GM19455 (cell line): ENCODE data around the gene ZBBX.
"Not testable (repeated sequence)": the region's sequence is repeated elsewhere in the genome, so short reads cannot be mapped to it uniquely, and the experiment has no call there.

ENCODE experiments used
- ATAC-seq: cut with Tn5 transposase; IDR thresholded peaks from one replicate; pipeline ENCODE4 v1.9.1; 2021; ENCODE audit not compliant: unreplicated experiment

Gene ZBBX, protein sequence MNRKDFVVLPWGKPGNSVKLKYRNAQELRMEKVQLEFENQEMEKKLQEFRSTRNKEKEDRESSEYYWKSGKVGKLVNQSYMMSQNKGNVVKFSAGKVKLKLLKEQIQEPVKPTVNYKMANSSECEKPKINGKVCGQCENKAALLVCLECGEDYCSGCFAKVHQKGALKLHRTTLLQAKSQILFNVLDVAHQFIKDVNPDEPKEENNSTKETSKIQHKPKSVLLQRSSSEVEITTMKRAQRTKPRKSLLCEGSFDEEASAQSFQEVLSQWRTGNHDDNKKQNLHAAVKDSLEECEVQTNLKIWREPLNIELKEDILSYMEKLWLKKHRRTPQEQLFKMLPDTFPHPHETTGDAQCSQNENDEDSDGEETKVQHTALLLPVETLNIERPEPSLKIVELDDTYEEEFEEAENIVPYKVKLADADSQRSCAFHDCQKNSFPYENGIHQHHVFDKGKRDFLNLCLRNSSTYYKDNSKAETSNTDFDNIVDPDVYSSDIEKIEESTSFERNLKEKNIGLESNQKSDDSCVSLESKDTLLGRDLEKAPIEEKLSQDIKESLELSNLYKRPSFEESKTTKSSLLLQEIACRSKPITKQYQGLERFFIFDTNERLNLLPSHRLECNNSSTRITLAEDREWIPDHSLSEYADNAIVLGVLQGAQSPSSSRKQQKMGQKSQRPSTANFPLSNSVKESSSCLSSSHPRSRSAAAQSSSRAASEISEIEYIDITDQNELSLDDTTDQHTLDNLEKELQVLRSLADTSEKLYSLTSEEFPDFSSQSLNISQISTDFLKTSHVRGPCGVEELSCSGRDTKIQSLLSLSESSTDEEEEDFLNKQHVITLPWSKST

DNA sequence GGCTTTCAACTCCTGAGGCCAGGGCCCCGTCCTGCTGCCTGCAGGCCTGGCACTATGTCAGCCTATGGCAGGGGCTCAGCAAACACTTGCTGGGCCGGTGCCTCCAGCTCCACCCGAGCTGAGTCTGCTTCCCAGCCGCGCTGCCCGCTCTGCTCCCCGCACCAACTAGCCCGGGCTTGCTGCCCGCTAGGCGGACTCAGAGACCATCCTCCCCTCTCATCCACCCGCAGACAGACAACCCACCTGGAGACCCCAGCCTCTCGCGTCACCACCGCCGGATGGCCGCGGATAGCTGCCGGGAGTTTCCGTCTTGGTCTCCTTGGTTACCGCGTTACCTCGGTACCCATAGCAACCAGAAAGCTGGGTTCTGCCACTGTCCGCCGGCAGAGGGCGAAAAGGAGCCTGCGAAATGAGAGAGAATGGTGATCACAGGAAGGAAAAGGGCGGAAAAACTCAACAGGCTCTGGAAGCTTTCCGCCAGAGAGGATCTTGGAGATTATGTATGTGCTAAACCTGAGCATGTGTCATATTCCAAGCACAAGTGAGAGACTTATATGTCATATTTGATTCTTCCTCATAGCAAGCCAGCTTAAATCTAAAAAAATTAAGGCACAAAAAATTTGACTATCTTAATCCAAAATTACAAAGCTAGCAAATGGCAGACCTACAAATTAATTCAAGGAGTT, at the start of gene ZBBX:
Gene ZBBX, minus strand, starts transcription at position 294 of the 686 bp plus-strand sequence. CDS start 7,396 bp downstream, outside the sequence.
- ATAC-seq = peak; percentile 100

DNA sequence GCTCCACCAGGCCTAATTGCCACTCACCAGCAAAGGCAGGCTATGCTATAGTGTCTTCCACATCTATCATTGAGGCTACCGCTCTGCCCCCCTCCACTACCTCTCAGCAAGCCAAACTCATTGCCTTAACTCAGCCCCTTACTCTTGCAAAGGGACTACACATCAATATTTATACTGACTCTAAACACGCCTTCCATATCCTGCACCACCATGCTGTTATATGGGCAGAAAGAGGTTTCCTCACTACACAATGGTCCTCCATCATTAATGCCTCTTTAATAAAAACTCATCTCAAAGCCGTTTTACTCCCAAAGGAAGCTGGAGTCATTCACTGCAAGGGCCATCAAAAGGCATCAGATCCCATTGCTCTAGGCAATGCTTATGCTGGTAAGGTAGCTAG, 46.9 kb upstream of the ZBBX start:
- ATAC-seq = not testable (repeated sequence)

- ATAC-seq = not testable (repeated sequence)
These were observed 42.3 kb upstream of the ZBBX start for GRCh38 chr3:167422396-167422795.

DNA sequence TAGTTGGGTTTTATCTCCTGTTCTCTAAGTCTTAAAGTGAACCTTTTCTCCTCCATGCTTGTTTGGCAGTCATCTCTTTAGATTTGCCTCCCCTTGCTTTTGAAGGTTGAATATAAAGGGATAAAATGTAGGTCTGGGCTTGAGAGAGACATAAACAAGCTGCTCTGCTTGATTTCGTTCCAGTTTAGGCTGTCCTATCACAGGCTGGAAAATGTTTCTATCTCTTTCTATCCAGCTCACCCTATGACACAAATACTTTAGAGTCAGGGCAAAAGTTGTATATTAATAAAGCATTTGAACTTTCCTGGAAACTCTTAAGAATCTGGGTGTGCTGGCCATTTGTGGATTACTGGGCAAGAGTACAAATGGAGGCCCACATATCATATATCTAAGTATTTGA, 29.5 kb upstream of the ZBBX start:
- ATAC-seq = no peak

- no peak for ATAC-seq
These were observed 26.9 kb upstream of the ZBBX start for GRCh38 chr3:167406876-167407492.

GRCh38 chr3:167397826-167398225, 17.7 kb upstream of the ZBBX start:
- ATAC-seq = no peak

DNA sequence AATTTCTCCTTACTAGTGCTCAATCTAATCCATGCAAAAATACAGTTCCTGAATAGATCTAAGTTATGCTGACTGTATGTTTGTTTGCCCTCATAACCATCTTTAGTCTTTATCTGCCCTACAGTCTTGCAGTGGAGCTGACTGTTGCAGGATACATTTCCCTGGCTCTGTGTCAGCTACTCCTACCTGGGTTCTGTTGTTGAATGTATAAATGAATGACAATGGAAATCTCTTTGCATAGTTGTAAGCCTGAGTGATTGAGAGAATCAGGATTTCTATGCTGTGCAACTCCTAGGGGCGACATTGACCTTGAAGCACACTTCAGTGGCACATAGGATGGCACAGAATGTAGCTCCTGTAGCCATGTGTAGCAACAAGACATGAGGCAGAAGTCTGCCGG, 16.0 kb upstream of the ZBBX start:
- ATAC-seq = no peak

DNA sequence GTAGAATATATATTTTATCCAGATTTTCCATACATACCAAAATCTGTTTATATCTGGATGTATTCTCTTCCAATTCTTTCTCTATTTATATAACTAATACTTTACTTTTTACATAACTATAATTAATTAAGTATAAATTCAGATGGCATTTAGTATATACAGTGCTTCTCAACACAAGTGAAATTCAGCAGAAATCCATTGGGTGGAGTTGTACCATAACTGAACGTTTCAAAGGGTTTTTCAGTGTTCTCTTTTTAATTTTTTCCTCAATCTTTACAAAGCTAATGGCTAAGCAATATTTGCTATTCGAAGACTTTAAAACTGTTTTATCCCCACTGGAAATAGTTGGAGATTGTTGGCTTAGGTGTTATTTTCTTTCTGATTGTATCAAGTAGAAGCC, 13.9 kb upstream of the ZBBX start:
- no peak for ATAC-seq

DNA sequence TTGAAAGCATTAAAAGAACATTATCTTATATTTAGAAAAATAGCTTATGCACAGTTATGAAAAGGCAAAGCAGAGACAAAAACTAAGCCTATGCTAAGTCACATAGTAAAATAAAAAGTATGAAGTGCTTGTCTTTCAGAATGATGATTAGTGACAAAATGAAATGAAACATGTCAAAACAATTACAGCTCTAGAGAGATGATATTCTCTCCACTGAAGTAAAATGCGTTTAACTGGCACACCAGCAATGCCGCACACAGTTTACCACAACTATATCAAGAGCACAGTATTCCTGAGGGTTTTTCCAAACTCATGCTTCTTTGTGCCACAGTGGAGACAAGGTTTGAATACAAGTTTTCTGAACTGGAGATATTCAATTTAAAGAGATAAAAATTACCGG, 2.1 kb upstream of the ZBBX start:
- ATAC-seq = no peak

- ATAC-seq = no peak
These were observed 4.6 kb downstream of the ZBBX start for GRCh38 chr3:167375478-167375877.

DNA sequence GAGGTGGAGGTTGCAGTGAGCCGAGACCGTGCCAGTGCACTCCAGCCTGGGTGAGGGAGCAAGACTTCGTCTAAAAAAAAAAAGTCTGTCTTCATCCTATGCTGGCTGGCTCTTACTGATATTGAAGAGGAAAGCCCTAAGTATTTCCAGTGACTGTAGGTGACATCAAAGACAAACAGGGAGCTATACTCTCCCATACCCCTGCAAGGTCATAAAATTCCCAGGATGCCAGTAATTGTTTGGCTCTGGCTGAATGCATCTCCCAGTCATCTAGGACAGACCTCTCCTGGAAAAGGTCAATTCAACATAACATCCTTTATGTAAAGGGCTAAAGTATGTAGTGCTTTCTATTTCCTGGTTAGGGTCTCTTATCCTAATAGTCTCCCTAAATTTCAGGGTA, 8.0 kb downstream of the ZBBX start:
- no peak for ATAC-seq

DNA sequence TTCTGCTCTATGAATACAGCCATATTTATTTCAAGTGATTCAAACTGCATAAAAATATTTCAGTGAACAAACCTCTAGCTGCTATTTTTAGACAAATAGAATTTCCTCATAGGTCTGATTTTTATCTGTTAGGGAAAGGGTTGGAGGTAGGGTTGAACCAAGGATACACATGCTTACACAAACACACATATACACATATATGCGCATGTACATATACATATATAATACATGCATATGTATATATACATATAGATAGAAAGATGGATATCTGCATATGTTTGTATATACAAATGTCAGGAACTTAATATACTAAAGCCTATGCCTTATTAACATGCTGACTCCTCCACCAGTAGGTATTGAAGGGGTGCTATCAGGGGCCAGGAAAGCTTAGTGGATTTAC, 18.1 kb downstream of the ZBBX start:
- ATAC-seq = no peak

GRCh38 chr3:167361306-167361705, 18.8 kb downstream of the ZBBX start:
- ATAC-seq = no peak

DNA sequence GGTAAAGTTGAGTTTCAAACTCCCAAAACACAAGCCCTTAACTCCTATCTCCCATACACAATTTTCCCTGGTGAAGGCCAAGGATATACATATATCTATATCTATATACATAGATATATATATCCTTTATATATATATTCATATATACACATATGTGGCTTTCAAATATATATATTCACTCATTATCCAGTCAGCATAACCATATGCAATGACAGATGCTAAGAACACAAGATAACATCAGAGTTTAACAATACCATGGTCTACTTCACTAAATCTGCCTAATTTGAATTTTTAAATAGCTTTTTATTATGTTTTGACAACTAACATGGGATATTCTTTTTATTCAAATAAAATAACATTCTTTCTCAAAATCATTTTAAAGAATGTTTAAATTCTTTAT, 24.7 kb downstream of the ZBBX start:
- no peak for ATAC-seq

- ATAC-seq = no peak
These were observed 25.3 kb downstream of the ZBBX start for GRCh38 chr3:167354751-167355150.

DNA sequence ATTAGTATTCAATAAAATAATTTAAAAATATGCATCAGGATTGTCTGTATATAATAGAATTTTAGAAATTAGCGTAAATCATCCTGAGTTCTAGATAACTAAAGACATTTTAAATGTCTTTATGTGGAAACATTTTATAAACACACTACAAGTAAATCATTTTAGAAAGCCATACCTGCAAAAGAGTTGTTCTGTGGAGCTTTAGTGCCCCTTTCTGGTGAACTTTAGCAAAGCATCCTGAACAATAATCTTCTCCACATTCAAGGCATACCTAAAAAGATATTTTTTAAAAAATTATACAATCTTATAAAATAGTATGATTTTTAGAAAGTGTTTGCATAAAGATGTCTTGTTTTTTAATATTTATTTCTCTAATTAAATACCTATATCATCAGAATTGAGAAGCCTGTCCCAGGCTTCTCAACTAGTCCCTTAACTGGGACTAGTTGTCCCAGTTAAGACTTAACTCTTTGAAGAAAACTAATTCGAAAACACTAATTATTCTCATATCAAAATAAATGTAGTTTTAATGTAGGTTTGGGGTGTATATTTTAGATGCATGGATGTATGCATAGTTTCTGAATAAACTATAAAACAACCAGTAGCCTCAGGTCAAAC, 29.7 kb downstream of the ZBBX start:
- no peak for ATAC-seq

DNA sequence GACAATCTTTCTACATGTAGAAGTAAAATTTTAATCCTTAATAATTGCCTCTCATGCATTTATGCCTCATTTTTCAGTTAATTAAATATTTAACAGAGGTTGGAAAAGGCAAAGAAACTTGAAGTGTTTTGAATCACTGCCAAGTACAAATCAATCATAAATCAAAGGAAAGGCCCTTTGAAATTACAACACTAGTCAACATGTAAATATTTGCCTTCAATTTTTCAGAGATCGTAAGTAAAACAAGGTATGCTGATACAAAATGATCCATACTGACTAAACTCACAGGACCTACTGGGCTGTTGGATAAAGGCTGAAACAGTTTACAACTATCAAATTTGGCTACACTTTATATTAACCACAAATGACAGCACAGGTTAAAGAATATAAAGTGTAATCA, 33.9 kb downstream of the ZBBX start:
- no peak for ATAC-seq

- ATAC-seq = no peak
These were observed 48.9 kb downstream of the ZBBX start for GRCh38 chr3:167330993-167331785.

DNA sequence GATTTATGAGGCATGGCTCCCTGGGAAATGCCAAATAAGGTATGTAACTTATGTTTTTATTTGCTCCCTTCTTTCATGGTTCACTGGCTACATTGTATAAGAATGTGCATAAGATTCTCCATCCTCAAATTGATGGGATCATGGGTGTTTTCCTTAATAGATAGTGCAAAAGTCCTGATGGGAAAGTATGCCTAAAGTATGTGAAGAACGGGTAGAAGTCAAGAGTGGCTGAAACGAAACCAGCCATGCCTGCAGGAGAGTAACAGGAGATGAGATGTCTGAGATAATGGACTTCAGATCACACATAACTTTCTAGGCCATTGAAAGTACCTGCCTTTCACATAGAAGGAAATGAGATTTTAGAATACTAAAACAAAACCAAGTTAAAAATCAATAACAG, 56.5 kb downstream of the ZBBX start:
- ATAC-seq = no peak
